D721Med (cell line): ENCODE results near the gene PRKAR1B.

ENCODE experiments used
- DNase-seq: peaks from one replicate; pipeline ENCODE4 v3.0.0; 2011; ENCODE audit warnings: low spot score; ENCODE audit not compliant: insufficient read length
- FAIRE-seq: peaks from 2 replicates; lab custom pipeline; 2011; peaks lifted over from hg19 to GRCh38; lab: Jason Lieb, UNC
- TF ChIP-seq, protein P1 (sequence below): IDR thresholded peaks from 2 replicates; pipeline ENCODE4 v1.5.1; 2012; ENCODE audit warnings: mild to moderate bottlenecking, control low read depth; ENCODE audit not compliant: insufficient read depth; ENCODE audit errors: missing control alignments

The PRKAR1B gene

DNA sequence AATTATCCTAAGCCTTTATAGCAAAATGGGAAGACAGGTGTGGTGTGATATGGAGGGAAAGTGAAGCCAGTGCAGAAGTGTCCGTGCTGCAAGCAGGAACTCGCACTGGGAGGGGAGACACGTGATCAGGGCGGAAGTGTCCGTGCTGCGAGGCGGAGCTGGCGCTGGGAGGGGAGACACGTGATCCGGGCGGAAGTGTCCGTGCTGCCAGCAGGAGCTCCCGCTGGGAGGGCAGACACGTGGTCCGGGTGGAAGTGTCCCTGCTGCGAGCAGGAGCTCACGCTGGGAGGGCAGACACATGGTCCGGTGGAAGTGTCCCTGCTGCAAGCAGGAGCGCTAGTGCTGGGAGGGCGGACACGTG, 40.5 kb upstream of the PRKAR1B start:
- DNase-seq (no peak), FAIRE-seq (no peak)
- TF ChIP-seq, protein P1, sequence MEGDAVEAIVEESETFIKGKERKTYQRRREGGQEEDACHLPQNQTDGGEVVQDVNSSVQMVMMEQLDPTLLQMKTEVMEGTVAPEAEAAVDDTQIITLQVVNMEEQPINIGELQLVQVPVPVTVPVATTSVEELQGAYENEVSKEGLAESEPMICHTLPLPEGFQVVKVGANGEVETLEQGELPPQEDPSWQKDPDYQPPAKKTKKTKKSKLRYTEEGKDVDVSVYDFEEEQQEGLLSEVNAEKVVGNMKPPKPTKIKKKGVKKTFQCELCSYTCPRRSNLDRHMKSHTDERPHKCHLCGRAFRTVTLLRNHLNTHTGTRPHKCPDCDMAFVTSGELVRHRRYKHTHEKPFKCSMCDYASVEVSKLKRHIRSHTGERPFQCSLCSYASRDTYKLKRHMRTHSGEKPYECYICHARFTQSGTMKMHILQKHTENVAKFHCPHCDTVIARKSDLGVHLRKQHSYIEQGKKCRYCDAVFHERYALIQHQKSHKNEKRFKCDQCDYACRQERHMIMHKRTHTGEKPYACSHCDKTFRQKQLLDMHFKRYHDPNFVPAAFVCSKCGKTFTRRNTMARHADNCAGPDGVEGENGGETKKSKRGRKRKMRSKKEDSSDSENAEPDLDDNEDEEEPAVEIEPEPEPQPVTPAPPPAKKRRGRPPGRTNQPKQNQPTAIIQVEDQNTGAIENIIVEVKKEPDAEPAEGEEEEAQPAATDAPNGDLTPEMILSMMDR: no peak

DNA sequence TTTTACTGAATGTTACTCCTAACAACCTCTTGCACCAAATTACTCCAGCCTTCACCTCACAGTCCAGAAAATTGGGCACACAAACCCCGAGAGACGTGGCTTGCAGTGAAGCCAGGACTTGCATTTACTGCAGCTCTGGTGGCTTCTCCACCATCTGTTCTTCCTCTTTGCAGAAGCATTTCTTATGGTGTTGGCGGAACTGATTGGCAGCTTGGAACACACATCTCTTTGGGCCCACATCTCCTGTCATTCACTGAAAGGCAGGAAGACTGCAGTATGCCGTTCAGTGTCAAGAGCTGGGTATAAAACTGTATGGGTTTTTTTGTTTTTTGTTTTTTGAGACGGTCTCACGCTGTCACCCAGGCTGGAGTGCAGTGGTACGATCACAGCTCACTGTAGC, 38.3 kb upstream of the PRKAR1B start:
- TF ChIP-seq, protein P1: no peak
- no peak for FAIRE-seq

DNA sequence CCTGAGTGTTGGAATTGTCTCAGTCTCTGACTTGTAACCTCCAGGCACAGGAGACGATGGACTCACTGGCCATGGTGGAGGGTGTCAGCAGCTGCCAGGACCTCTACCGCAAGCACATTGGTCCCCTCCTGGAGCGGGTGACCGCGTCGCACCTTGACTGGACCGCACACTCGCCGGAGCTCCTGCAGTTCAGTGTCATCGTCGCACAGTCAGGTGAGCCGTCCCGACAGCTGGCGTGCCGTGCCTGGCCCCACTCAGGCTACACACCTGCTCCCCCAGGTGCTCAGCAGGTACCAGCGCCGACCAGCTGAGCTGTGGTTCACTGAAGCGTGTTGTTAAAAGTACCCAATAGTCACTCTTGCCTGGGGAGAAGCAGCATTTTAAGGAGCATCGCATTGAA, 36.7 kb upstream of the PRKAR1B start:
- FAIRE-seq: no peak
- TF ChIP-seq, protein P1: no peak
- no peak for DNase-seq

More for the DNA sequence above, 38.3 kb upstream of the PRKAR1B start:
- no peak for DNase-seq

DNA sequence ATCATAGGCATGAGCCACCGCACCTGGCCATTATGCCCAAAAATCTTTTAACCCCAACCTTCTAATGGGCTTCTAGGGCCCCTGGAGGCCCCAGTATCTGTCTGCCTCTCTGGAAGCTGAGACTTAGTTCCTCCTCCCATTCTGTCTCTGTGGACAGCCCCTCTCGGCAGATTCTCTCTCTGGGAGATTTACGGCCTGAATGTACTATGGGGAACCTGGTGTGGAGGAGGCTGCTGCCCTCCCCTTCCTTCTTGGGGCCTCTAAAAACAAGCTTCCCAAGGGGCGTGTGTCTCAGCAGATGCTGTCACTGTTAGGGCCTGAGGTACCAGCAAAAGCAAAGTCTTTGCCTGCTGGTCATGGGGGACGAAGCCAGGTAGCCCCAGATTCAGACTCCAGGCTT, 35.8 kb upstream of the PRKAR1B start:
- DNase-seq: no peak
- TF ChIP-seq, protein P1: no peak
- no peak for FAIRE-seq

DNA sequence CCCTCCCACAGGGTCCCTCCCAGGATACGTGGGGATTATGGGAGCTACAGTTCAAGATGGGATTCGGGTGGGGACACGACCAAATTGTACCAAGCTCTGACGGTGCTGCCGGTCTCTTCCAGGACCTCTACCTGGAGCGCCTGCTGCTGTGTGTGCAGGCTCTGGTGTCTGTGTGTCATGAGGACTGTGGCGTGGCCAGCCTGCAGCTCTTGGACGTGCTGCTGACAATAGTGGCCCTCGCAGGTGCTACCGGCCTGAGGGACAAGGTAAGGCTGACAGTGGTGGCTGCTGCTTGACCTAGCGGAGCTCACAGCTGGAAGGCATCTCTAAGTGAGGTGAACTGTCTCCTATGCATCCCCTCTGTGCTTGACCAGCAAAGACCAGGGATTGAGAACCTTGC, 34.5 kb upstream of the PRKAR1B start:
- TF ChIP-seq, protein P1: no peak
- FAIRE-seq: no peak
- DNase-seq: no peak

DNA sequence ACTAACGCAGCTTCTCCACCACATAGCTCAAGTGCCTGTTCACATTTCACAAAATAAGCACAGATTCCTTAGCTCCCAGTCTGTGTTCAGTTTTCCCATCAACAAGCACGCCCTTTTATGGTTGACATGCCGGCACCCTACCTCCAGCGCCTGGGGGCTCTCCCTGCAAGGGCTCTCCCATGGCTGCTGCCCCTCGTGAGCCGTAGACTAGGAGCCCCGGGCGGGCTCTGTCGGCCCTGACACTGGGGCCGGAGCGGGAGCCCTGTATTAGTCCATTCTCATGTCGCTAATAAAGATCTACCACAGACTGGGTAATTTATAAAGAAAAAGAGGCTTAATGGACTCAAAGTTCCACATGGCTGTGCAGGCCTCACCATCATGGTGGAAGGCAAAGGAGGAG, 34.0 kb upstream of the PRKAR1B start:
- FAIRE-seq (no peak), DNase-seq (no peak)
- TF ChIP-seq, protein P1: no peak

DNA sequence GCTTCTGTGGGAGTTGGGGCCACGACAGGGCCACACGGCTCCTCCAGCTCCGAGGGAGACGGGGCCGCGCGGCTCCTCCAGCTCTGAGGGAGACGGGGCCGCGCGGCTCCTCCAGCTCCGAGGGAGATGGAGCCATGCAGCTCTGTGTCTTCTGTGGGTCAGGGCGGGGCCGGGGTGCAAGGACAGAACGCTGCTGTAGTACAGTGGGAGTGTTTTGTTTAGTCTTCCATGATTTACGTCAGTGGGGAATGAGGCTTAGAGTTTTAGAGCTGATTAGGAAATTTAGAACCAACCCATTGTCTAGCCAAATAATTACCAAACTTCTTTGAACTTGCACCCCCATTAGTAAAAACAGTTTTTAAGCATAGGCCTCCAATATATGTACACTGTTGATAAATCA, 32.9 kb upstream of the PRKAR1B start:
- DNase-seq: no peak
- TF ChIP-seq, protein P1: no peak
- no peak for FAIRE-seq
